Panc1 (cell line): Measurements from ENCODE around the gene PREP.

Source experiments
- POLR2AphosphoS5 ChIP-seq: IDR thresholded peaks from 2 replicates; pipeline ENCODE4 v1.6.1; 2012; ENCODE audit warnings: mild to moderate bottlenecking, low read depth, low read length, moderate library complexity
- SIN3A ChIP-seq: IDR thresholded peaks from 2 replicates; pipeline ENCODE4 v1.6.1; 2012; ENCODE audit warnings: low read depth, mild to moderate bottlenecking, low read length, moderate library complexity, borderline replicate concordance; ENCODE audit not compliant: insufficient read depth
- TF ChIP-seq, protein P1 (sequence below): fragments of 450-650 bp; IDR thresholded peaks from 2 replicates; pipeline ENCODE4 v1.5.1; 2017; ENCODE audit warnings: mild to moderate bottlenecking
- TF ChIP-seq, protein P2 (sequence below), 2 experiments: IDR thresholded peaks; 2 replicates each; pipeline ENCODE4 v1.6.1; 2011 to 2012; ENCODE audit warnings: low read depth in 2 of 2, control low read depth in 1 of 2, low read length in 1 of 2, mild to moderate bottlenecking in 1 of 2, moderate library complexity in 1 of 2; ENCODE audit not compliant: insufficient read depth in 1 of 2

DNA sequence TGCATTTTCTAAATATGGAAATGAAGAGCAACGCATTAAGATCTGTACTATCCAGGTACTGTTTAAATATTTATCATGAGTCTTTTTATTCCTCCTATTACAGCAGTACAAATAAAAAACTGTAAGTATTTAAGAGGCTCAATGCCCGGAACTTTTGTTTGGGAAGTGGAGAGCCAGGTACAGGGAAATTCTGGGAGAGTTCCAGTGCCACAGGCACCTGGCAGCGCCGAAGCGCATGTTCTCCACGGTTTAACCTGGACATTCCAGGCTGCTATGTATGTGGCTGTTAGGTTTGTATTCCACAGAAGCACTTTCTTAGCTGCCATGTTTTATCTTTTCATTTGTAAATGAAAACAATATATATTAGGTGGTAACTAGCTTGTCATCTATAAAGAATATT lies 81.7 kb downstream of the PREP start:
- TF ChIP-seq, protein P1, sequence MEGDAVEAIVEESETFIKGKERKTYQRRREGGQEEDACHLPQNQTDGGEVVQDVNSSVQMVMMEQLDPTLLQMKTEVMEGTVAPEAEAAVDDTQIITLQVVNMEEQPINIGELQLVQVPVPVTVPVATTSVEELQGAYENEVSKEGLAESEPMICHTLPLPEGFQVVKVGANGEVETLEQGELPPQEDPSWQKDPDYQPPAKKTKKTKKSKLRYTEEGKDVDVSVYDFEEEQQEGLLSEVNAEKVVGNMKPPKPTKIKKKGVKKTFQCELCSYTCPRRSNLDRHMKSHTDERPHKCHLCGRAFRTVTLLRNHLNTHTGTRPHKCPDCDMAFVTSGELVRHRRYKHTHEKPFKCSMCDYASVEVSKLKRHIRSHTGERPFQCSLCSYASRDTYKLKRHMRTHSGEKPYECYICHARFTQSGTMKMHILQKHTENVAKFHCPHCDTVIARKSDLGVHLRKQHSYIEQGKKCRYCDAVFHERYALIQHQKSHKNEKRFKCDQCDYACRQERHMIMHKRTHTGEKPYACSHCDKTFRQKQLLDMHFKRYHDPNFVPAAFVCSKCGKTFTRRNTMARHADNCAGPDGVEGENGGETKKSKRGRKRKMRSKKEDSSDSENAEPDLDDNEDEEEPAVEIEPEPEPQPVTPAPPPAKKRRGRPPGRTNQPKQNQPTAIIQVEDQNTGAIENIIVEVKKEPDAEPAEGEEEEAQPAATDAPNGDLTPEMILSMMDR: no peak
- no peak for TF ChIP-seq POLR2AphosphoS5
- TF ChIP-seq, protein P2, sequence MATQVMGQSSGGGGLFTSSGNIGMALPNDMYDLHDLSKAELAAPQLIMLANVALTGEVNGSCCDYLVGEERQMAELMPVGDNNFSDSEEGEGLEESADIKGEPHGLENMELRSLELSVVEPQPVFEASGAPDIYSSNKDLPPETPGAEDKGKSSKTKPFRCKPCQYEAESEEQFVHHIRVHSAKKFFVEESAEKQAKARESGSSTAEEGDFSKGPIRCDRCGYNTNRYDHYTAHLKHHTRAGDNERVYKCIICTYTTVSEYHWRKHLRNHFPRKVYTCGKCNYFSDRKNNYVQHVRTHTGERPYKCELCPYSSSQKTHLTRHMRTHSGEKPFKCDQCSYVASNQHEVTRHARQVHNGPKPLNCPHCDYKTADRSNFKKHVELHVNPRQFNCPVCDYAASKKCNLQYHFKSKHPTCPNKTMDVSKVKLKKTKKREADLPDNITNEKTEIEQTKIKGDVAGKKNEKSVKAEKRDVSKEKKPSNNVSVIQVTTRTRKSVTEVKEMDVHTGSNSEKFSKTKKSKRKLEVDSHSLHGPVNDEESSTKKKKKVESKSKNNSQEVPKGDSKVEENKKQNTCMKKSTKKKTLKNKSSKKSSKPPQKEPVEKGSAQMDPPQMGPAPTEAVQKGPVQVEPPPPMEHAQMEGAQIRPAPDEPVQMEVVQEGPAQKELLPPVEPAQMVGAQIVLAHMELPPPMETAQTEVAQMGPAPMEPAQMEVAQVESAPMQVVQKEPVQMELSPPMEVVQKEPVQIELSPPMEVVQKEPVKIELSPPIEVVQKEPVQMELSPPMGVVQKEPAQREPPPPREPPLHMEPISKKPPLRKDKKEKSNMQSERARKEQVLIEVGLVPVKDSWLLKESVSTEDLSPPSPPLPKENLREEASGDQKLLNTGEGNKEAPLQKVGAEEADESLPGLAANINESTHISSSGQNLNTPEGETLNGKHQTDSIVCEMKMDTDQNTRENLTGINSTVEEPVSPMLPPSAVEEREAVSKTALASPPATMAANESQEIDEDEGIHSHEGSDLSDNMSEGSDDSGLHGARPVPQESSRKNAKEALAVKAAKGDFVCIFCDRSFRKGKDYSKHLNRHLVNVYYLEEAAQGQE (IDR thresholded peaks at IDR 0.05; ENCODE audit: insufficient read depth in 1 of 2, low read depth in 2 of 2, low read length in 1 of 2): no peak
- TF ChIP-seq SIN3A: no peak
